SJSA1 (cell line): ENCODE data around the gene NR4A1. TPM values are rescaled to one million over a fixed set of nuclear protein-coding genes. Genes with fewer than 3 reads are reported as not detected.
A peak's percentile ranks its signal among the peaks of the same experiment; 100 is the strongest.

Source experiments
- DNase-seq, 2 experiments: peaks; one replicate each; pipeline ENCODE4 v3.0.0-alpha.2; 2015 to 2020; ENCODE audit warnings: low spot score in 2 of 2, low read depth in 1 of 2
- H3K27ac ChIP-seq: fragments of 250-450 bp; sonication (Bioruptor Pico); 2 replicates; pipeline ENCODE4 v1.5.1; 2020; ENCODE audit warnings: mild to moderate bottlenecking, moderate library complexity
- H3K27me3 ChIP-seq: fragments of 250-450 bp; sonication (Bioruptor Pico); replicated peaks from 2 replicates; pipeline ENCODE4 v1.5.1; 2020; ENCODE audit warnings: mild to moderate bottlenecking, moderate library complexity
- H3K36me3 ChIP-seq: fragments of 250-450 bp; sonication (Bioruptor Pico); 2 replicates; pipeline ENCODE4 v1.5.1; 2020; ENCODE audit warnings: mild to moderate bottlenecking
- H3K4me1 ChIP-seq: fragments of 250-450 bp; sonication (Bioruptor Pico); replicated peaks from 2 replicates; pipeline ENCODE4 v1.6.1; 2021; ENCODE audit warnings: mild to moderate bottlenecking
- H3K4me3 ChIP-seq: fragments of 250-450 bp; sonication (Bioruptor Pico); 2 replicates; pipeline ENCODE4 v1.5.1; 2020; ENCODE audit warnings: mild to moderate bottlenecking
- H3K9me3 ChIP-seq: fragments of 250-450 bp; sonication (Bioruptor Pico); replicated peaks from 2 replicates; pipeline ENCODE4 v1.5.1; 2020; ENCODE audit warnings: mild to moderate bottlenecking
- total RNA-seq: library from RNA; depleted of rRNA; stranded (reverse); fragments of >200 nt; shearing (Covaris generic); gene quantifications from 2 replicates; pipeline ENCODE4 v1.2.3, GENCODE V29; 2014

NR4A1 gene
- total RNA-seq, 1 experiment from 2014 or later: 7.0 TPM

DNA sequence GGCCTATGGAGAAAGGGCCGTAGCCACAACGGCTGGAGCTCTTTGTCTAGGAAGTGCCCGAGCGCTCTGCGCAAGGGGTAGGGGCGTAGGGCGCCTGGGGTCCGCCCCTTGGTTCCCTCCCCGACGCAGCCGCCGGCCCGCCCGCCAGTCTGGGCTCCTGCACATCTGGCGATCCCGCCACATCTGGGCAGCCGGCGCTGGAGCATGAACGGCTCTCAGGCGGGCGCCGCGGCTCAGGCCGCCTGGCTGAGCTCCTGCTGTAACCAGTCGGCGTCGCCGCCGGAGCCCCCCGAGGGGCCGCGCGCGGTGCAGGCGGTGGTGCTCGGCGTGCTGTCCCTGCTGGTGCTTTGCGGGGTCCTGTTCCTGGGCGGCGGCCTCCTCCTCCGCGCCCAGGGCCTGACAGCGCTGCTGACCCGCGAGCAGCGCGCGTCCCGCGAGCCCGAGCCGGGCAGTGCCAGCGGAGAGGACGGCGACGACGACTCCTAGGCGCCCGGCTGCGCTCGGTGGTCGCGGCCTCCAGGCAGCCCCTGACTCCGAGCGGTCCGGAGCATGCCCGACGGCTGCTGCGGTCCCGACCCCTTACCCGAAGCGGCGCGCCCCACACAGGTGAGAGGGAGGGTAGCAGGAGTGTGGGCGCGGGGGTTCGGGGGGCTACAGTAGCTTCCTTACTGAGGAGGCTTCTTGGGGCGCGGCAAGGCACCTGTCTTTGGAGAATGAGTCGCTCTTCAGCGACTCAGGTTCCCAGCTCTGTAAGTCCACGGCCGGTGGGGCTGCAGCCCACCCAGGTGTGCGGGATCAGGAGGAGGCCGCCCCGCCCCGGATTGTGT, 28.5 kb downstream of the NR4A1 start, which contains the start of gene SMIM41:
TSS of gene SMIM41 (plus strand) at position 129 of the 827 bp plus-strand sequence. CDS start at position 205, 76 bp downstream.
- H3K9me3 ChIP-seq: no peaks in the 10 kb centered on the region
- no peaks in the 10 kb centered on the region for H3K4me1 ChIP-seq
- no peak within 1 kb of the TSS for H3K27ac ChIP-seq
- no peaks in the 10 kb centered on the region for H3K27me3 ChIP-seq
- no peak within 1 kb of the TSS for H3K4me3 ChIP-seq
- peaks cover 40% of the 10 kb centered on the region for H3K36me3 ChIP-seq
- DNase-seq: no peak

GRCh38 chr12:52080403-52081251, 29.4 kb downstream of the NR4A1 start:
- no peak for DNase-seq
- Histone ChIP-seq H3K4me1 (no peaks in the 10 kb centered on the region), H3K9me3 (no peaks in the 10 kb centered on the region), H3K27me3 (no peaks in the 10 kb centered on the region), H3K27ac (no peak overlapping the region), H3K4me3 (no peak overlapping the region), H3K36me3 (peaks cover 32% of the 10 kb centered on the region)

- H3K4me3 ChIP-seq: no peak overlapping the region
- H3K9me3 ChIP-seq: no peaks in the 10 kb centered on the region
- H3K4me1 ChIP-seq: no peaks in the 10 kb centered on the region
- DNase-seq: no peak
- H3K36me3 ChIP-seq: peaks cover 25% of the 10 kb centered on the region
- no peaks in the 10 kb centered on the region for H3K27me3 ChIP-seq
- H3K27ac ChIP-seq: no peak overlapping the region
Observed at GRCh38 chr12:52081263-52081733, 30.1 kb downstream of the NR4A1 start.

GRCh38 chr12:52082026-52082668, 30.9 kb downstream of the NR4A1 start:
- peaks cover 17% of the 10 kb centered on the region for H3K36me3 ChIP-seq
- no peak for DNase-seq

GRCh38 chr12:52082669-52082987, 31.4 kb downstream of the NR4A1 start:
- DNase-seq: no peak
- no peak overlapping the region for H3K4me3 ChIP-seq

More at GRCh38 chr12:52082026-52082668, 30.9 kb downstream of the NR4A1 start:
- H3K4me3 ChIP-seq: no peak overlapping the region
- no peak overlapping the region for H3K27ac ChIP-seq
- no peaks in the 10 kb centered on the region for H3K9me3 ChIP-seq
- no peaks in the 10 kb centered on the region for H3K27me3 ChIP-seq
- no peaks in the 10 kb centered on the region for H3K4me1 ChIP-seq

GRCh38 chr12:52082988-52083637, 31.9 kb downstream of the NR4A1 start:
- H3K36me3 ChIP-seq: peaks cover 10% of the 10 kb centered on the region
- no peak overlapping the region for H3K27ac ChIP-seq
- no peaks in the 10 kb centered on the region for H3K27me3 ChIP-seq
- no peaks in the 10 kb centered on the region for H3K9me3 ChIP-seq
- no peaks in the 10 kb centered on the region for H3K4me1 ChIP-seq
- peak; percentile 50 to 63 for DNase-seq
- H3K4me3 ChIP-seq: no peak overlapping the region

More at GRCh38 chr12:52082669-52082987, 31.4 kb downstream of the NR4A1 start:
- Histone ChIP-seq H3K9me3 (no peaks in the 10 kb centered on the region), H3K4me1 (no peaks in the 10 kb centered on the region), H3K36me3 (peaks cover 15% of the 10 kb centered on the region), H3K27ac (no peak overlapping the region), H3K27me3 (no peaks in the 10 kb centered on the region)

GRCh38 chr12:52083638-52083996, 32.4 kb downstream of the NR4A1 start:
- H3K36me3 ChIP-seq: peaks cover 7% of the 10 kb centered on the region
- DNase-seq: no peak
- no peaks in the 10 kb centered on the region for H3K9me3 ChIP-seq
- no peaks in the 10 kb centered on the region for H3K27me3 ChIP-seq
- no peak overlapping the region for H3K27ac ChIP-seq
- H3K4me1 ChIP-seq: no peaks in the 10 kb centered on the region
- no peak overlapping the region for H3K4me3 ChIP-seq

DNA sequence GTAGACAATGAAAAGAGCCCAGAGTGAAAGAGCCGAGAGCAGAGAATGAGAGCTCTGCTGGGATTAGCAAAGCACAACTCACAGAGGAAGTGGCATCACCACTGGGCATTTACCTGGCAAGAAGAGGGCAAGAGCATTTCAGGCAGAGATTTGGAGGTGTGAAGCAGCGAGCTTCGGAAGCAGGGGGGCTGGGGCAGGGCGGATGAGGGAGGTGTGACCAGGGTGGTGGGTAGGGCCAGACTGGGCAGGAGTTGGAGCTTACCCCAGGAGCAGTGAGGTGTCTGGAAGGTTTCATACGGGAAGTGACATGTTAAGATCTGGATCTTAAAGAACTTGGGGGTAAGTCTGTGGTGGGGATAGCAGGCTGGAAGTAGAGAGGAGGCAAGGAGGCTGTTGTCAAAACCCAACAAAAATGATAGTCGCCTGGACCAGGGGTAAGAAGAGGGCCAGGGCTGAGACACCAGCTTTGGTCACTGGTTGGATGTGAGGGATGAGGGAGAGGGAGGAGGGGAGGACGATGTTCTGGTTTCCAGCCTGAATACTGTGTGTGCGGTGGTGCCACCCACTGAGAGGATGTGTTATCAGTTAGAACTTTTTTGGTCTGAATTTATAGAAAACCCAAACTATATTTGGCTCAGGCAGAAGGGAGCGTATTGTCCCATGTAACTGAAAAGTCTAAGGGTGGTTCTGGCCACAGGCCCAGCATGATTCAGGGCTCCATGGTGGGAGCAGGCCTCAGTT, 33.4 kb downstream of the NR4A1 start:
- no peak overlapping the region for H3K4me3 ChIP-seq
- no peak overlapping the region for H3K27ac ChIP-seq
- no peaks in the 10 kb centered on the region for H3K36me3 ChIP-seq
- no peaks in the 10 kb centered on the region for H3K9me3 ChIP-seq
- H3K27me3 ChIP-seq: 0 out of 2 replicates have a peak, but pooled peaks cover 2% of the 10 kb centered on the region
- no peaks in the 10 kb centered on the region for H3K4me1 ChIP-seq
- DNase-seq: no peak

GRCh38 chr12:52085682-52086180, 34.5 kb downstream of the NR4A1 start:
- no peaks in the 10 kb centered on the region for H3K36me3 ChIP-seq
- no peaks in the 10 kb centered on the region for H3K4me1 ChIP-seq
- H3K9me3 ChIP-seq: no peaks in the 10 kb centered on the region
- H3K4me3 ChIP-seq: no peak overlapping the region
- no peak for DNase-seq
- H3K27me3 ChIP-seq: 0 out of 2 replicates have a peak, but pooled peaks cover 3% of the 10 kb centered on the region
- no peak overlapping the region for H3K27ac ChIP-seq

- Histone ChIP-seq H3K36me3 (no peaks in the 10 kb centered on the region), H3K4me3 (no peak overlapping the region), H3K4me1 (no peaks in the 10 kb centered on the region), H3K27me3 (0 out of 2 replicates have a peak, but pooled peaks cover 7% of the 10 kb centered on the region), H3K27ac (no peak overlapping the region), H3K9me3 (no peaks in the 10 kb centered on the region)
- DNase-seq: no peak
Observed at GRCh38 chr12:52086366-52086765, 35.1 kb downstream of the NR4A1 start.

GRCh38 chr12:52086944-52087835, 35.9 kb downstream of the NR4A1 start:
- DNase-seq: no peak
- no peaks in the 10 kb centered on the region for H3K36me3 ChIP-seq

More at GRCh38 chr12:52086944-52087835, 35.9 kb downstream of the NR4A1 start:
- no peak overlapping the region for H3K27ac ChIP-seq
- H3K4me1 ChIP-seq: no peaks in the 10 kb centered on the region
- peaks cover 14% of the 10 kb centered on the region; the same call in 1 of the 2 replicates for H3K27me3 ChIP-seq
- H3K9me3 ChIP-seq: no peaks in the 10 kb centered on the region
- H3K4me3 ChIP-seq: no peak overlapping the region
